NCI-H345 treated with DMSO at 0.1 percent for 48 hours (cell line): Measurements from ENCODE around the gene PJA1.
A peak's percentile ranks its signal among the peaks of the same experiment; 100 is the strongest.

ENCODE experiments used
- DNase-seq: peaks from one replicate; lab custom pipeline; 2025; ENCODE audit not compliant: unreplicated experiment; lab: John Stamatoyannopoulos, UW

PJA1 gene

GRCh38 chrX:69165087-69165651, at the start of gene PJA1:
Gene PJA1, minus strand, starts transcription at chrX:69165453. Its CDS starts 2,380 bp downstream, at chrX:69163073.
- peak; percentile 67 for DNase-seq

- no peak for DNase-seq
These were observed 49.2 kb upstream of the PJA1 start for GRCh38 chrX:69214463-69214862.

GRCh38 chrX:69211701-69212100, 46.4 kb upstream of the PJA1 start:
- no peak for DNase-seq

- no peak for DNase-seq
These were observed 45.3 kb upstream of the PJA1 start for GRCh38 chrX:69210581-69210980.

- DNase-seq, result no peak
These were observed 42.0 kb upstream of the PJA1 start for GRCh38 chrX:69207216-69207615.

- no peak for DNase-seq
These were observed 38.4 kb upstream of the PJA1 start for GRCh38 chrX:69203638-69204037.

GRCh38 chrX:69197690-69198089, 32.4 kb upstream of the PJA1 start:
- DNase-seq, result no peak

- DNase-seq, result no peak
These were observed 31.4 kb upstream of the PJA1 start for GRCh38 chrX:69196666-69197065.

GRCh38 chrX:69195810-69196209, 30.6 kb upstream of the PJA1 start:
- no peak for DNase-seq

GRCh38 chrX:69195192-69195591, 29.9 kb upstream of the PJA1 start:
- no peak for DNase-seq

- DNase-seq, result no peak
These were observed 27.4 kb upstream of the PJA1 start for GRCh38 chrX:69192603-69193002.

- DNase-seq, result no peak
These were observed 24.5 kb upstream of the PJA1 start for GRCh38 chrX:69189576-69190371.

GRCh38 chrX:69186651-69187050, 21.4 kb upstream of the PJA1 start:
- no peak for DNase-seq

- DNase-seq, result no peak
These were observed 20.6 kb upstream of the PJA1 start for GRCh38 chrX:69185886-69186285.

GRCh38 chrX:69185141-69185540, 19.9 kb upstream of the PJA1 start:
- no peak for DNase-seq

- no peak for DNase-seq
These were observed 17.6 kb upstream of the PJA1 start for GRCh38 chrX:69182818-69183380.

- peak; percentile 80 for DNase-seq
These were observed 14.2 kb upstream of the PJA1 start for GRCh38 chrX:69179380-69179911.

- DNase-seq, result no peak
These were observed 13.3 kb upstream of the PJA1 start for GRCh38 chrX:69178592-69178991.

GRCh38 chrX:69177511-69178162, 12.4 kb upstream of the PJA1 start:
- DNase-seq, result no peak

- no peak for DNase-seq
These were observed 10.8 kb upstream of the PJA1 start for GRCh38 chrX:69176053-69176452.

- DNase-seq, result no peak
These were observed 8.7 kb upstream of the PJA1 start for GRCh38 chrX:69173906-69174305.

GRCh38 chrX:69172937-69173336, 7.7 kb upstream of the PJA1 start:
- DNase-seq, result no peak
